ENCODE results near the gene RANBP9. TPM values are rescaled to one million over a fixed set of nuclear protein-coding genes. Genes with fewer than 3 reads are reported as not detected.
A peak's percentile ranks its signal among the peaks of the same experiment; 100 is the strongest.

Gene RANBP9
- total and polyA plus RNA-seq, 9 of the 15 experiments (the other 6 are each of a cell fraction or from before 2014, with no cell fraction given): 27.5 to 130 (median 61.5) TPM

- TF ChIP-seq ZEB2 (IDR thresholded peaks at IDR 0.05) (no peak), SIRT6 (IDR thresholded peaks at IDR 0.05; ENCODE audit: low read depth, low read length) (no peak), CBX2 (IDR thresholded peaks at IDR 0.05; ENCODE audit: insufficient read depth, low read length, poor library complexity, severe bottlenecking) (no peak), CEBPG (CRISPR knock-in tag; IDR thresholded peaks at IDR 0.05) (no peak), CEBPG (tag; conservative IDR thresholded peaks at IDR 0.05 in 1 of 2, IDR thresholded peaks at IDR 0.05 in 1 of 2) (peak; percentile 45 to 63; a peak in 2 of 4 replicates), DDX20 (tag; IDR thresholded peaks at IDR 0.05; ENCODE audit: low read depth) (no peak), RB1 (IDR thresholded peaks at IDR 0.05; ENCODE audit: low read depth) (no peak), EZH2 (IDR thresholded peaks at IDR 0.05; ENCODE audit: borderline replicate concordance, low read depth, low read length) (no peak), E2F3 (CRISPR knock-in tag; IDR thresholded peaks at IDR 0.05) (no peak), HDAC2 (IDR thresholded peaks at IDR 0.05) (no peak), SMARCB1 (IDR thresholded peaks at IDR 0.05; ENCODE audit: insufficient read length, low read depth) (peak; percentile 29), NUFIP1 (IDR thresholded peaks at IDR 0.05; ENCODE audit: partially characterized antibody) (no peak), TRIM24 (IDR thresholded peaks at IDR 0.05) (no peak), CREB3 (tag; conservative IDR thresholded peaks at IDR 0.05; ENCODE audit: low read depth) (no peak), HINFP (tag; conservative IDR thresholded peaks at IDR 0.05; ENCODE audit: low read depth) (no peak), ZNF311 (CRISPR knock-in tag; IDR thresholded peaks at IDR 0.05) (no peak)
- TF ChIP-seq, protein P1, sequence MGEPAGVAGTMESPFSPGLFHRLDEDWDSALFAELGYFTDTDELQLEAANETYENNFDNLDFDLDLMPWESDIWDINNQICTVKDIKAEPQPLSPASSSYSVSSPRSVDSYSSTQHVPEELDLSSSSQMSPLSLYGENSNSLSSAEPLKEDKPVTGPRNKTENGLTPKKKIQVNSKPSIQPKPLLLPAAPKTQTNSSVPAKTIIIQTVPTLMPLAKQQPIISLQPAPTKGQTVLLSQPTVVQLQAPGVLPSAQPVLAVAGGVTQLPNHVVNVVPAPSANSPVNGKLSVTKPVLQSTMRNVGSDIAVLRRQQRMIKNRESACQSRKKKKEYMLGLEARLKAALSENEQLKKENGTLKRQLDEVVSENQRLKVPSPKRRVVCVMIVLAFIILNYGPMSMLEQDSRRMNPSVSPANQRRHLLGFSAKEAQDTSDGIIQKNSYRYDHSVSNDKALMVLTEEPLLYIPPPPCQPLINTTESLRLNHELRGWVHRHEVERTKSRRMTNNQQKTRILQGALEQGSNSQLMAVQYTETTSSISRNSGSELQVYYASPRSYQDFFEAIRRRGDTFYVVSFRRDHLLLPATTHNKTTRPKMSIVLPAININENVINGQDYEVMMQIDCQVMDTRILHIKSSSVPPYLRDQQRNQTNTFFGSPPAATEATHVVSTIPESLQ (CRISPR knock-in tag; IDR thresholded peaks at IDR 0.05): no peak
- TF ChIP-seq, protein P2, sequence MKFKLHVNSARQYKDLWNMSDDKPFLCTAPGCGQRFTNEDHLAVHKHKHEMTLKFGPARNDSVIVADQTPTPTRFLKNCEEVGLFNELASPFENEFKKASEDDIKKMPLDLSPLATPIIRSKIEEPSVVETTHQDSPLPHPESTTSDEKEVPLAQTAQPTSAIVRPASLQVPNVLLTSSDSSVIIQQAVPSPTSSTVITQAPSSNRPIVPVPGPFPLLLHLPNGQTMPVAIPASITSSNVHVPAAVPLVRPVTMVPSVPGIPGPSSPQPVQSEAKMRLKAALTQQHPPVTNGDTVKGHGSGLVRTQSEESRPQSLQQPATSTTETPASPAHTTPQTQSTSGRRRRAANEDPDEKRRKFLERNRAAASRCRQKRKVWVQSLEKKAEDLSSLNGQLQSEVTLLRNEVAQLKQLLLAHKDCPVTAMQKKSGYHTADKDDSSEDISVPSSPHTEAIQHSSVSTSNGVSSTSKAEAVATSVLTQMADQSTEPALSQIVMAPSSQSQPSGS (CRISPR knock-in tag; IDR thresholded peaks at IDR 0.05): no peak
- TF ChIP-seq, protein P3, sequence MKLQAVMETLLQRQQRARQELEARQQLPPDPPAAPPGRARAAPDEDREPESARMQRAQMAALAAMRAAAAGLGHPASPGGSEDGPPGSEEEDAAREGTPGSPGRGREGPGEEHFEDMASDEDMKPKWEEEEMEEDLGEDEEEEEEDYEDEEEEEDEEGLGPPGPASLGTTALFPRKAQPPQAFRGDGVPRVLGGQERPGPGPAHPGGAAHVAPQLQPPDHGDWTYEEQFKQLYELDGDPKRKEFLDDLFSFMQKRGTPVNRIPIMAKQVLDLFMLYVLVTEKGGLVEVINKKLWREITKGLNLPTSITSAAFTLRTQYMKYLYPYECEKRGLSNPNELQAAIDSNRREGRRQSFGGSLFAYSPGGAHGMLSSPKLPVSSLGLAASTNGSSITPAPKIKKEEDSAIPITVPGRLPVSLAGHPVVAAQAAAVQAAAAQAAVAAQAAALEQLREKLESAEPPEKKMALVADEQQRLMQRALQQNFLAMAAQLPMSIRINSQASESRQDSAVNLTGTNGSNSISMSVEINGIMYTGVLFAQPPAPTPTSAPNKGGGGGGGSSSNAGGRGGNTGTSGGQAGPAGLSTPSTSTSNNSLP (IDR thresholded peaks at IDR 0.05; ENCODE audit: borderline replicate concordance, low read depth, low read length): no peak
- TF ChIP-seq, protein P4, sequence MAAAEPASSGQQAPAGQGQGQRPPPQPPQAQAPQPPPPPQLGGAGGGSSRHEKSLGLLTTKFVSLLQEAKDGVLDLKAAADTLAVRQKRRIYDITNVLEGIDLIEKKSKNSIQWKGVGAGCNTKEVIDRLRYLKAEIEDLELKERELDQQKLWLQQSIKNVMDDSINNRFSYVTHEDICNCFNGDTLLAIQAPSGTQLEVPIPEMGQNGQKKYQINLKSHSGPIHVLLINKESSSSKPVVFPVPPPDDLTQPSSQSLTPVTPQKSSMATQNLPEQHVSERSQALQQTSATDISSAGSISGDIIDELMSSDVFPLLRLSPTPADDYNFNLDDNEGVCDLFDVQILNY (CRISPR knock-in tag; IDR thresholded peaks at IDR 0.05): no peak
These were observed 2.9 kb downstream of the RANBP9 start (continued) for GRCh38 chr6:13708736-13709135.

Data from K562 (cell line).